GM23338 (cell line): ENCODE data around the gene TRAF3. TPM values are rescaled to one million over a fixed set of nuclear protein-coding genes. Genes with fewer than 3 reads are reported as not detected.

Experiments
- ATAC-seq: fragments of 200-7000 bp; cut with Tn5 transposase; 3 replicates; pipeline ENCODE4 v1.9.1; 2020
- DNase-seq: peaks from one replicate; pipeline ENCODE4 v3.0.0-alpha.2; 2015; ENCODE audit warnings: low spot score
- H2AFZ ChIP-seq: fragments of 200-600 bp; sonication (generic); 2 replicates; pipeline ENCODE4 v1.8.0; 2016; ENCODE audit warnings: antibody characterized with exemption, mild to moderate bottlenecking, moderate library complexity
- H3F3A ChIP-seq: fragments of 200-600 bp; sonication (generic); replicated peaks from 2 replicates; pipeline ENCODE4 v1.8.0; 2017; ENCODE audit warnings: antibody characterized with exemption, mixed run types, low read depth
- H3K27ac ChIP-seq: fragments of 200-600 bp; sonication (generic); 2 replicates; pipeline ENCODE4 v1.6.1; 2016; ENCODE audit warnings: low read depth
- H3K27me3 ChIP-seq: fragments of 200-600 bp; sonication (generic); 2 replicates; pipeline ENCODE4 v1.8.0; 2016; ENCODE audit warnings: mild to moderate bottlenecking, mixed run types, moderate library complexity; ENCODE audit not compliant: insufficient read depth
- H3K36me3 ChIP-seq: fragments of 200-600 bp; sonication (generic); 2 replicates; pipeline ENCODE4 v1.8.0; 2016; ENCODE audit warnings: mild to moderate bottlenecking; ENCODE audit not compliant: insufficient read depth
- H3K4me1 ChIP-seq: fragments of 200-600 bp; sonication (generic); 2 replicates; pipeline ENCODE4 v1.8.0; 2016; ENCODE audit warnings: mild to moderate bottlenecking, moderate library complexity; ENCODE audit not compliant: insufficient read depth
- H3K4me2 ChIP-seq: fragments of 200-600 bp; sonication (generic); 2 replicates; pipeline ENCODE4 v1.7.1; 2017; ENCODE audit warnings: mixed run types
- H3K4me3 ChIP-seq: fragments of 200-600 bp; sonication (generic); 2 replicates; pipeline ENCODE4 v1.6.1; 2016; ENCODE audit warnings: mixed run types
- H3K79me2 ChIP-seq: fragments of 200-600 bp; sonication (generic); replicated peaks from 2 replicates; pipeline ENCODE4 v1.8.0; 2017; ENCODE audit warnings: mild to moderate bottlenecking; ENCODE audit not compliant: insufficient read depth
- H3K9me2 ChIP-seq: fragments of 200-600 bp; sonication (generic); 2 replicates; pipeline ENCODE4 v1.8.0; 2017; ENCODE audit not compliant: insufficient read depth
- H4K20me1 ChIP-seq: fragments of 200-600 bp; sonication (generic); replicated peaks from 2 replicates; pipeline ENCODE4 v1.8.0; 2017; ENCODE audit warnings: mild to moderate bottlenecking; ENCODE audit not compliant: insufficient read depth
- H3K27ac Mint-ChIP-seq: 2 replicates; pipeline ENCODE4 v1.8.0; 2020; ENCODE audit warnings: inconsistent platforms, mild to moderate bottlenecking, moderate library complexity, mixed read lengths
- H3K27me3 Mint-ChIP-seq: 3 replicates; pipeline ENCODE4 v1.8.0; 2022; ENCODE audit warnings: low read depth, mild to moderate bottlenecking, moderate library complexity, mixed read lengths, inconsistent platforms; ENCODE audit not compliant: insufficient read depth, poor library complexity
- H3K36me3 Mint-ChIP-seq: 3 replicates; pipeline ENCODE4 v1.8.0; 2021; ENCODE audit warnings: low read depth, mild to moderate bottlenecking, inconsistent platforms, moderate library complexity, mixed read lengths
- H3K4me1 Mint-ChIP-seq: 3 replicates; pipeline ENCODE4 v1.8.0; 2020; ENCODE audit warnings: mild to moderate bottlenecking, inconsistent platforms, mixed read lengths
- H3K4me3 Mint-ChIP-seq: 3 replicates; pipeline ENCODE4 v1.8.0; 2021; ENCODE audit warnings: moderate library complexity, mild to moderate bottlenecking, inconsistent platforms, mixed read lengths
- H3K9me3 Mint-ChIP-seq: 3 replicates; pipeline ENCODE4 v1.8.0; 2020; ENCODE audit warnings: moderate library complexity, mild to moderate bottlenecking, inconsistent platforms, mixed read lengths
- CREB1 ChIP-seq: fragments of 250-450 bp; sonication (Bioruptor Pico); IDR thresholded peaks from 2 replicates; pipeline ENCODE4 v1.5.0; 2020; ENCODE audit warnings: low read depth, mild to moderate bottlenecking, moderate library complexity
- EZH2 ChIP-seq: fragments of 200-600 bp; sonication (generic); IDR thresholded peaks from one replicate; pipeline ENCODE4 v1.8.0; 2017; ENCODE audit warnings: antibody characterized with exemption, mild to moderate bottlenecking, low read depth; ENCODE audit not compliant: unreplicated experiment
- EZH2phosphoT487 ChIP-seq: fragments of 200-600 bp; sonication (generic); IDR thresholded peaks from one replicate; pipeline ENCODE4 v1.8.1; 2018; ENCODE audit warnings: antibody characterized with exemption; ENCODE audit not compliant: unreplicated experiment
- NANOG ChIP-seq: IDR thresholded peaks from 2 replicates; pipeline ENCODE4 v1.6.1; 2016; ENCODE audit warnings: antibody characterized with exemption, borderline replicate concordance
- POLR2AphosphoS5 ChIP-seq: IDR thresholded peaks from 2 replicates; pipeline ENCODE4 v1.6.1; 2016; ENCODE audit warnings: antibody characterized with exemption, low read depth
- STAT1 ChIP-seq: IDR thresholded peaks from one replicate; pipeline ENCODE4 v1.6.1; 2016; ENCODE audit warnings: antibody characterized with exemption; ENCODE audit not compliant: unreplicated experiment
- ZNF331 ChIP-seq: fragments of 250-450 bp; sonication (Bioruptor Pico); IDR thresholded peaks from 2 replicates; pipeline ENCODE4 v1.5.0; 2020; ENCODE audit warnings: low read depth, mild to moderate bottlenecking, moderate library complexity
- polyA plus RNA-seq: library from polyadenylated mRNA; unstranded; fragments of >200 nt; fragmentation: Nextera tagmentation; extraction: Ambion mirVana; gene quantifications from 2 replicates; pipeline ENCODE4 v1.2.1, GENCODE V29; 2016
- total RNA-seq: library from RNA; depleted of rRNA; stranded (reverse); fragments of >200 nt; shearing (Covaris generic); gene quantifications from 2 replicates; pipeline ENCODE4 v1.2.3, GENCODE V29; 2014
- TF ChIP-seq, protein P1 (sequence below): IDR thresholded peaks from one replicate; pipeline ENCODE4 v1.6.1; 2018; ENCODE audit warnings: antibody characterized with exemption; ENCODE audit not compliant: unreplicated experiment
- TF ChIP-seq, protein P2 (sequence below): IDR thresholded peaks from 2 replicates; pipeline ENCODE4 v1.6.1; 2016; ENCODE audit warnings: antibody characterized with exemption
- TF ChIP-seq, protein P3 (sequence below): fragments of 250-450 bp; sonication (Bioruptor Pico); IDR thresholded peaks from 2 replicates; pipeline ENCODE4 v1.5.0; 2020; ENCODE audit warnings: mild to moderate bottlenecking, moderate library complexity

The TRAF3 gene
- total and polyA plus RNA-seq, 2 experiments from 2014 or later: 3.7 to 9.3 TPM

DNA sequence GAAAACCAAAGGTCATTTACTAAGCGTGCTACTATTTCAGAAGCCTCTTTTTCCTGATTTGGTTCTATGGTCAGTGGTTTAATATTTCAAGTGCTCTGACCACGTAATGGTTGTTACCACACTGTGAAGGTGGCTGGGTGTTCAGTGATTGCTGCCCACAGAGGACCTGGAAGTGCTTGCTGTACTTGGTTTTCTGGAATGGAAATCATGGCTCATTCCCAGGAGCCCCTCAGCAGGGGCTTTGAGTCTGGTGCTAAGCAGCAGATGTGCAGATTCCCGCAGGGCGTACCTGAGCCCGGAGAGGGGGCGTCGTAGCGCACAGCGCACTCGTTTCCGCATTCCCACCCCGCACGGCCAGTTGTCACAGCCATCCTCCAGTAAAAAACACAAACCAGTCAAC is 50.5 kb downstream of the TRAF3 start:
- Histone ChIP-seq H3K27ac (no peak overlapping the region), H3K27me3 (no peaks in the 10 kb centered on the region), H2AFZ (no peak overlapping the region), H3K9me2 (no peaks in the 10 kb centered on the region), H3K79me2 (peaks cover 28% of the 10 kb centered on the region), H3K36me3 (no peaks in the 10 kb centered on the region), H3K4me3 (no peak overlapping the region), H3K4me1 (peaks cover 76% of the 10 kb centered on the region), H4K20me1 (no peaks in the 10 kb centered on the region), H3F3A (0 out of 2 replicates have a peak, but pooled peaks cover 6% of the 10 kb centered on the region), H3K4me2 (no peak overlapping the region)
- Mint-ChIP-seq H3K9me3 (no peaks in the 10 kb centered on the region), H3K27ac (no peak overlapping the region), H3K27me3 (peaks cover 2% of the 10 kb centered on the region), H3K4me1 (peaks cover 64% of the 10 kb centered on the region), H3K36me3 (no peaks in the 10 kb centered on the region), H3K4me3 (no peak overlapping the region)
- DNase-seq (no peak), ATAC-seq (peak; percentile 9; the same call in 2 of the 3 replicates)
- no peak for TF ChIP-seq EZH2phosphoT487
- no peak for TF ChIP-seq CREB1 (CRISPR knock-in tag)
- TF ChIP-seq NANOG: no peak
- TF ChIP-seq STAT1: no peak
- TF ChIP-seq, protein P1, sequence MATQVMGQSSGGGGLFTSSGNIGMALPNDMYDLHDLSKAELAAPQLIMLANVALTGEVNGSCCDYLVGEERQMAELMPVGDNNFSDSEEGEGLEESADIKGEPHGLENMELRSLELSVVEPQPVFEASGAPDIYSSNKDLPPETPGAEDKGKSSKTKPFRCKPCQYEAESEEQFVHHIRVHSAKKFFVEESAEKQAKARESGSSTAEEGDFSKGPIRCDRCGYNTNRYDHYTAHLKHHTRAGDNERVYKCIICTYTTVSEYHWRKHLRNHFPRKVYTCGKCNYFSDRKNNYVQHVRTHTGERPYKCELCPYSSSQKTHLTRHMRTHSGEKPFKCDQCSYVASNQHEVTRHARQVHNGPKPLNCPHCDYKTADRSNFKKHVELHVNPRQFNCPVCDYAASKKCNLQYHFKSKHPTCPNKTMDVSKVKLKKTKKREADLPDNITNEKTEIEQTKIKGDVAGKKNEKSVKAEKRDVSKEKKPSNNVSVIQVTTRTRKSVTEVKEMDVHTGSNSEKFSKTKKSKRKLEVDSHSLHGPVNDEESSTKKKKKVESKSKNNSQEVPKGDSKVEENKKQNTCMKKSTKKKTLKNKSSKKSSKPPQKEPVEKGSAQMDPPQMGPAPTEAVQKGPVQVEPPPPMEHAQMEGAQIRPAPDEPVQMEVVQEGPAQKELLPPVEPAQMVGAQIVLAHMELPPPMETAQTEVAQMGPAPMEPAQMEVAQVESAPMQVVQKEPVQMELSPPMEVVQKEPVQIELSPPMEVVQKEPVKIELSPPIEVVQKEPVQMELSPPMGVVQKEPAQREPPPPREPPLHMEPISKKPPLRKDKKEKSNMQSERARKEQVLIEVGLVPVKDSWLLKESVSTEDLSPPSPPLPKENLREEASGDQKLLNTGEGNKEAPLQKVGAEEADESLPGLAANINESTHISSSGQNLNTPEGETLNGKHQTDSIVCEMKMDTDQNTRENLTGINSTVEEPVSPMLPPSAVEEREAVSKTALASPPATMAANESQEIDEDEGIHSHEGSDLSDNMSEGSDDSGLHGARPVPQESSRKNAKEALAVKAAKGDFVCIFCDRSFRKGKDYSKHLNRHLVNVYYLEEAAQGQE: no peak
- TF ChIP-seq, protein P2, sequence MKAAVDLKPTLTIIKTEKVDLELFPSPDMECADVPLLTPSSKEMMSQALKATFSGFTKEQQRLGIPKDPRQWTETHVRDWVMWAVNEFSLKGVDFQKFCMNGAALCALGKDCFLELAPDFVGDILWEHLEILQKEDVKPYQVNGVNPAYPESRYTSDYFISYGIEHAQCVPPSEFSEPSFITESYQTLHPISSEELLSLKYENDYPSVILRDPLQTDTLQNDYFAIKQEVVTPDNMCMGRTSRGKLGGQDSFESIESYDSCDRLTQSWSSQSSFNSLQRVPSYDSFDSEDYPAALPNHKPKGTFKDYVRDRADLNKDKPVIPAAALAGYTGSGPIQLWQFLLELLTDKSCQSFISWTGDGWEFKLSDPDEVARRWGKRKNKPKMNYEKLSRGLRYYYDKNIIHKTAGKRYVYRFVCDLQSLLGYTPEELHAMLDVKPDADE: no peak
- TF ChIP-seq, protein P3, sequence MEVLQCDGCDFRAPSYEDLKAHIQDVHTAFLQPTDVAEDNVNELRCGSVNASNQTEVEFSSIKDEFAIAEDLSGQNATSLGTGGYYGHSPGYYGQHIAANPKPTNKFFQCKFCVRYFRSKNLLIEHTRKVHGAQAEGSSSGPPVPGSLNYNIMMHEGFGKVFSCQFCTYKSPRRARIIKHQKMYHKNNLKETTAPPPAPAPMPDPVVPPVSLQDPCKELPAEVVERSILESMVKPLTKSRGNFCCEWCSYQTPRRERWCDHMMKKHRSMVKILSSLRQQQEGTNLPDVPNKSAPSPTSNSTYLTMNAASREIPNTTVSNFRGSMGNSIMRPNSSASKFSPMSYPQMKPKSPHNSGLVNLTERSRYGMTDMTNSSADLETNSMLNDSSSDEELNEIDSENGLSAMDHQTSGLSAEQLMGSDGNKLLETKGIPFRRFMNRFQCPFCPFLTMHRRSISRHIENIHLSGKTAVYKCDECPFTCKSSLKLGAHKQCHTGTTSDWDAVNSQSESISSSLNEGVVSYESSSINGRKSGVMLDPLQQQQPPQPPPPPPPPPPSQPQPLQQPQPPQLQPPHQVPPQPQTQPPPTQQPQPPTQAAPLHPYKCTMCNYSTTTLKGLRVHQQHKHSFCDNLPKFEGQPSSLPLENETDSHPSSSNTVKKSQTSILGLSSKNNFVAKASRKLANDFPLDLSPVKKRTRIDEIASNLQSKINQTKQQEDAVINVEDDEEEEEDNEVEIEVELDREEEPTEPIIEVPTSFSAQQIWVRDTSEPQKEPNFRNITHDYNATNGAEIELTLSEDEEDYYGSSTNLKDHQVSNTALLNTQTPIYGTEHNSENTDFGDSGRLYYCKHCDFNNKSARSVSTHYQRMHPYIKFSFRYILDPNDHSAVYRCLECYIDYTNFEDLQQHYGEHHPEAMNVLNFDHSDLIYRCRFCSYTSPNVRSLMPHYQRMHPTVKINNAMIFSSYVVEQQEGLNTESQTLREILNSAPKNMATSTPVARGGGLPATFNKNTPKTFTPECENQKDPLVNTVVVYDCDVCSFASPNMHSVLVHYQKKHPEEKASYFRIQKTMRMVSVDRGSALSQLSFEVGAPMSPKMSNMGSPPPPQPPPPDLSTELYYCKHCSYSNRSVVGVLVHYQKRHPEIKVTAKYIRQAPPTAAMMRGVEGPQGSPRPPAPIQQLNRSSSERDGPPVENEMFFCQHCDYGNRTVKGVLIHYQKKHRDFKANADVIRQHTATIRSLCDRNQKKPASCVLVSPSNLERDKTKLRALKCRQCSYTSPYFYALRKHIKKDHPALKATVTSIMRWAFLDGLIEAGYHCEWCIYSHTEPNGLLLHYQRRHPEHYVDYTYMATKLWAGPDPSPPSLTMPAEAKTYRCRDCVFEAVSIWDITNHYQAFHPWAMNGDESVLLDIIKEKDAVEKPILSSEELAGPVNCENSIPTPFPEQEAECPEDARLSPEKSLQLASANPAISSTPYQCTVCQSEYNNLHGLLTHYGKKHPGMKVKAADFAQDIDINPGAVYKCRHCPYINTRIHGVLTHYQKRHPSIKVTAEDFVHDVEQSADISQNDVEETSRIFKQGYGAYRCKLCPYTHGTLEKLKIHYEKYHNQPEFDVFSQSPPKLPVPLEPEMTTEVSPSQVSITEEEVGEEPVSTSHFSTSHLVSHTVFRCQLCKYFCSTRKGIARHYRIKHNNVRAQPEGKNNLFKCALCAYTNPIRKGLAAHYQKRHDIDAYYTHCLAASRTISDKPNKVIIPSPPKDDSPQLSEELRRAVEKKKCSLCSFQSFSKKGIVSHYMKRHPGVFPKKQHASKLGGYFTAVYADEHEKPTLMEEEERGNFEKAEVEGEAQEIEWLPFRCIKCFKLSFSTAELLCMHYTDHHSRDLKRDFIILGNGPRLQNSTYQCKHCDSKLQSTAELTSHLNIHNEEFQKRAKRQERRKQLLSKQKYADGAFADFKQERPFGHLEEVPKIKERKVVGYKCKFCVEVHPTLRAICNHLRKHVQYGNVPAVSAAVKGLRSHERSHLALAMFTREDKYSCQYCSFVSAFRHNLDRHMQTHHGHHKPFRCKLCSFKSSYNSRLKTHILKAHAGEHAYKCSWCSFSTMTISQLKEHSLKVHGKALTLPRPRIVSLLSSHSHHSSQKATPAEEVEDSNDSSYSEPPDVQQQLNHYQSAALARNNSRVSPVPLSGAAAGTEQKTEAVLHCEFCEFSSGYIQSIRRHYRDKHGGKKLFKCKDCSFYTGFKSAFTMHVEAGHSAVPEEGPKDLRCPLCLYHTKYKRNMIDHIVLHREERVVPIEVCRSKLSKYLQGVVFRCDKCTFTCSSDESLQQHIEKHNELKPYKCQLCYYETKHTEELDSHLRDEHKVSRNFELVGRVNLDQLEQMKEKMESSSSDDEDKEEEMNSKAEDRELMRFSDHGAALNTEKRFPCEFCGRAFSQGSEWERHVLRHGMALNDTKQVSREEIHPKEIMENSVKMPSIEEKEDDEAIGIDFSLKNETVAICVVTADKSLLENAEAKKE (CRISPR knock-in tag): no peak
- TF ChIP-seq POLR2AphosphoS5: no peak
- no peak for TF ChIP-seq EZH2
- TF ChIP-seq ZNF331 (CRISPR knock-in tag): no peak
